Measurements from ENCODE around the gene KITLG.
"Not testable (repeated sequence)": the region's sequence is repeated elsewhere in the genome, so short reads cannot be mapped to it uniquely, and the experiment has no call there.

Gene KITLG

DNA sequence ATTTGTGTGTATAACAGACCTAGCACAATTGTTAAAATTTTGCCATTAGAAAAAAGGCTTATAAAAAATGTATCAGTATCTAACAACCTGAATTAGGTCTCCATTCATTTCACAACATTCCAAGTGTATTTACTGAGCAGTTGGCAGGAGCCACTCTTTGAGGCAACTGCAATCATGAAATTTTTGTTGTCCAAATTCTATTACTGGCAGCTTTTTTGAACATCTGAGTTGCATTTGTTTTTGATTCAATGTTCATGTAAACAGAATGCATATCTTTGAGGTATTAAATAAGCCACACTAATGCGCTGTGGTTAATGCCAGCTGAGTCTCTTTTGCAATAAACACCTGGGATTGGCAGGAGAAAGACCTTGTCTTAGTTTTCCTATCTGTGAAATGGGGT lies 8.7 kb downstream of the KITLG start:
- H3K36me3 ChIP-seq (ENCODE audit: insufficient read depth, low read length): no peaks in the 10 kb centered on the region
- H2AFZ ChIP-seq (ENCODE audit: low read depth, low read length): no peak overlapping the region
- no peak overlapping the region for H3K4me3 ChIP-seq (ENCODE audit: low read length)
- no peaks in the 10 kb centered on the region for H3K27me3 ChIP-seq (ENCODE audit: insufficient read depth, low read length)
- peaks cover 38% of the 10 kb centered on the region for H3K4me1 ChIP-seq (ENCODE audit: insufficient read depth, low read length)
- H3K9me3 ChIP-seq (ENCODE audit: low read length): no peaks in the 10 kb centered on the region

DNA sequence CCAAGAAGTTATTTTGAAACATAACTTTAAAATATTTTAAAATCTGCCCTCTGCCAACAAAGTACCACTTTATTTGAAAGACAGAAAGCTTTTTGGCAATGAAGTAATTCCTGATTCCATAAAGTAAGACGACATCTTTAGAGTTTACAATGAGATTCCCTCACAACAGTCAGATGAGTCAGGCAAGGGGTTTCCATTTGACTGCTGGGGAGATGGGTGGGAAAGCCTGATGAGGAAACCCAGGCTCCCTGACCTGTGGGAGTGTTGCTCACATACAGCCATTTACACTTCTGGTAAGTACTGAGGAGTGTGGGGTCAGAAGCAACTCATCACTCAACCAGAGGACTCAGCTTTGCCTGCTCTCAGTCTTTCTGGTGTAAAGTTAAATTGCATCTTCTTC lies 10.2 kb downstream of the KITLG start:
- no peak overlapping the region for H3K4me3 ChIP-seq (ENCODE audit: low read length)
- H3K9me3 ChIP-seq (ENCODE audit: low read length): no peaks in the 10 kb centered on the region
- no peaks in the 10 kb centered on the region for H3K27me3 ChIP-seq (ENCODE audit: insufficient read depth, low read length)
- H3K4me1 ChIP-seq (ENCODE audit: insufficient read depth, low read length): peaks cover 24% of the 10 kb centered on the region
- H2AFZ ChIP-seq (ENCODE audit: low read depth, low read length): no peak overlapping the region
- H3K36me3 ChIP-seq (ENCODE audit: insufficient read depth, low read length): no peaks in the 10 kb centered on the region

DNA sequence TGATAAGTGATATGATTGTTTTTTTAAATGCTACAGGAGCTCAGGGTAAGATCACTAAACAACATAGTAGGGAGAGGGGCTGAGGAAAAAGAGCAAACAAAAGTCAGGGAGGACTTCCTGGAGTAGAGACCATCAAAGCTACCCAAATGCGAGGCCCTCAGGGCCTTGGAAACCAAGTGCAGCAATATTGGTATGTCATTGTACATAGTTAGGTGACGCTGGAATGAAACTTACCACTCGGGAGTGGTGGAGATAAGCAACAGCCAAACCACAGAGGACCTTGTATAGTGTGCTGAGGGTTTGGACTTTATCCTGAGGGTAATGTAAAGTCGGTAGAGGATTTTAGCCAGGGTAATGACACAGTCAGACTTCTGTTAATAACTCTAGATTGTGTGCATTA lies 13.8 kb downstream of the KITLG start:
- H3K4me1 ChIP-seq (ENCODE audit: insufficient read depth, low read length): peaks cover 12% of the 10 kb centered on the region
- no peak overlapping the region for H3K4me3 ChIP-seq (ENCODE audit: low read length)
- H3K27me3 ChIP-seq (ENCODE audit: insufficient read depth, low read length): no peaks in the 10 kb centered on the region
- H2AFZ ChIP-seq (ENCODE audit: low read depth, low read length): no peak overlapping the region
- no peaks in the 10 kb centered on the region for H3K36me3 ChIP-seq (ENCODE audit: insufficient read depth, low read length)
- H3K9me3 ChIP-seq (ENCODE audit: low read length): no peaks in the 10 kb centered on the region

DNA sequence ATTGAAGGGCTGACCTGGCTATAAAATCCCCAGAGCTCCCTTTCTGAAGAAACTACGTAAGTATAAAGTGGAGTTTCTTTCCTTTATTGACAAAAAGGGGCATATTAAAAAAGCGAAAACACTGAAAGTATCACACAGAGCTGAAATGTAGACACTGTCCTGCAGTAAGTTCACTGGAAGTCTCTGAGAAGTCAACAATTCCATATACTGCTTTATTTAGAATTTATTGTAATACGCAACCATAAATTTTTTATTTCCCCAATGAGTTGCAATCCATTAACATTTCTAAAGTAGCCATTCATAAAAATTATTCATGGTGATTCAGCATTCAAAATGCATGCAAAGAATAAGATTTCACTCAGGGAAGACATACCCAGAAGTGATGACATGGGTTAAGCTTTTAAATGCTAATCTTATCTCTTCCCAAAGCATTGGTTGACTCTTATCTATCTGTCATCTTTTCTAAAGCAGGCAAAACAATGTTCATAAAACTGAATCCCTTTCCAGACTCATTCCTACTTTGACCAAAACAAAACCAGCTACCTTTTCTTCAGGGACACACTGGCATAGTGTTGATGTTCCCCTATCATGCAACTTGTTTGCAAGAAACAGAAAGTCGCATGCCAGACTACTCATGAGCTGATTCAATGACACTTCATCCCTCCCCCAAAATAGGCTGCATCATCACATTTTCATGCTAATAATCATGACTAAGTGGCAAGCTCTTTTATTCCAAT lies 17.3 kb downstream of the KITLG start:
- H2AFZ ChIP-seq (ENCODE audit: low read depth, low read length): no peak overlapping the region
- no peaks in the 10 kb centered on the region for H3K9me3 ChIP-seq (ENCODE audit: low read length)
- H3K27me3 ChIP-seq (ENCODE audit: insufficient read depth, low read length): no peaks in the 10 kb centered on the region
- H3K36me3 ChIP-seq (ENCODE audit: insufficient read depth, low read length): no peaks in the 10 kb centered on the region
- H3K4me1 ChIP-seq (ENCODE audit: insufficient read depth, low read length): peaks cover 32% of the 10 kb centered on the region
- H3K4me3 ChIP-seq (ENCODE audit: low read length): no peak overlapping the region

DNA sequence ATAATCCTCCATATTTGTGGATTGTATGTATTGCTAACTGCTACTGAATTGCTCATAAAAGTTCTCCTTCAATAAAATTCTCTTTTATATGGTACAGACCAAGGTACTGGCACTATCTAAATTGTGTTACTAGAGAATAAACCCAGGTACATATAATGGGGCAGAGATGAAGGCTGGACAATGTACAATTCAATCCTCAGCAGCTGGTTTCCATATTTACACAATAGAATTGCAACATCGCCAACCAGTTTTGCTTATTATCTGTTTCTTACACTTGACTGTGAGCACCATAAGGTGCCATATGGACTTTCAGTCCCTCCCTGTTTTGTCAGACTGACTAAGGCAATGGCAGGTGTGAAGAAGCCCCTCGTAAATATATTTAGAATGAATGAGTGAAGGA lies 18.1 kb downstream of the KITLG start:
- Histone ChIP-seq H3K36me3 (ENCODE audit: insufficient read depth, low read length) (no peaks in the 10 kb centered on the region), H3K9me3 (ENCODE audit: low read length) (no peaks in the 10 kb centered on the region), H3K4me3 (ENCODE audit: low read length) (no peak overlapping the region), H3K27me3 (ENCODE audit: insufficient read depth, low read length) (no peaks in the 10 kb centered on the region), H3K4me1 (ENCODE audit: insufficient read depth, low read length) (peaks cover 32% of the 10 kb centered on the region), H2AFZ (ENCODE audit: low read depth, low read length) (no peak overlapping the region)

DNA sequence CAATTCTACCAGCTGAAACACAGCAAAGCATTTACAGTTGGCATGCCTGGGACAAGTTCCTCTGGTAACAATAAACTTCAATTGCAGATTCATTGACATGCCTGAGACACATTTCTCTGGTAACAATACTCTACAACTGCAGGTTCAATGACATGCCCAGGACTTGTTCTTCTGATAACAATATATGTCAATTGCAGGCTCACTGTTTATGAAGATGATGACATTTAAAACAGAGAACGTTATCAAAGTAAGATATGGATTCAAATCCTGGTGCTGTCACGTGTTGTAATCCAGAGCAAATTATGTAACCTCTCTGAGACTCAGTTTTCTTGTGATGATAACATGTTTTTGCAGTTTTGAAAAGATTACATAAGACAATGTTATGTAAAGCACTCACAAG lies 20.5 kb downstream of the KITLG start:
- Histone ChIP-seq H3K4me1 (ENCODE audit: insufficient read depth, low read length) (peaks cover 32% of the 10 kb centered on the region), H3K4me3 (ENCODE audit: low read length) (no peak overlapping the region), H3K36me3 (ENCODE audit: insufficient read depth, low read length) (no peaks in the 10 kb centered on the region), H3K9me3 (ENCODE audit: low read length) (no peaks in the 10 kb centered on the region), H3K27me3 (ENCODE audit: insufficient read depth, low read length) (no peaks in the 10 kb centered on the region), H2AFZ (ENCODE audit: low read depth, low read length) (no peak overlapping the region)

DNA sequence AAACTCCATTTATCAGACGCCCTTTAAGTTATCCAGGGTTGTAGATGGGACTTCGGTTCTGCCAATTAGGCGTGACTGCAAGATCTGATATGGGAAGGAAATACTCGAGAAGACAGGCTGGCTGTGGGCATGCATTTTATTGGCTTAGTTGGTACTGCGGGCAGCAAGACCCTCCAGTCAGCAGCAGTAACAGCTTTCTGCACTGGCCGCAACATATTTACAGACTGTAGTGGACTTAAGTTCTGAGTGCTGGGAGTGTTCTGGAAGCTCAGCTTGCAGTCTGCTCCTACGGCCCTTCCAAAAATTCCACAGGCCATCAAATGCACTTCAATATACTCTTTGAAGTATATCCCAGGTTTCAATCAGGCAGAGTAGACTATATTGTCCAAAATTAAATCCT lies 21.1 kb downstream of the KITLG start:
- Histone ChIP-seq H3K4me3 (ENCODE audit: low read length) (no peak overlapping the region), H3K4me1 (ENCODE audit: insufficient read depth, low read length) (peaks cover 32% of the 10 kb centered on the region), H3K9me3 (ENCODE audit: low read length) (no peaks in the 10 kb centered on the region), H2AFZ (ENCODE audit: low read depth, low read length) (no peak overlapping the region), H3K27me3 (ENCODE audit: insufficient read depth, low read length) (no peaks in the 10 kb centered on the region), H3K36me3 (ENCODE audit: insufficient read depth, low read length) (no peaks in the 10 kb centered on the region)

DNA sequence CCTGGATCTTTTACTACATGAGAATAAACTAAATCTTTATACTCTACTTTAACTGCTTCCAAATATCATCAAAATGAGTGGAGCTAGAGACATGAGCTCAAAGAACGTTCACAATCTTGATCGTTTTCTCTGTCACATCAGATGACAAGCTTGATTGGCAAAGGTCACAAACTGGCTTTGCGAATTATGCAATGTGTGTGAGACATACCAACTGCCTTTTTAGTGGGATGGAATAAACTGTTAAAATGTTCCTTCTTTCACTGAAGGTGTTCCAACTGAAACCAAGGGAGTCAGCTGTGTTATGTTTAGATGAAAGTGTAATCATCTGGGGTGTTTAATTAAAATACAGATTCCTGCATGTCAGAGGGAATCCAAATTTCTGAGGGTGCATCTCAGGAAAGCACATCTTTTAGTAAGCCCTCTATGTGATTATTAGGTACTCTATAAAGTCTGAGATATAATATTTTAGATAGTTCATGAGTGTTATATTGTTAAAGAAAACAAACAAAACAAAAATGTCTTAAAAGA lies 21.9 kb downstream of the KITLG start:
- Histone ChIP-seq H3K27me3 (ENCODE audit: insufficient read depth, low read length) (no peaks in the 10 kb centered on the region), H3K9me3 (ENCODE audit: low read length) (no peaks in the 10 kb centered on the region), H2AFZ (ENCODE audit: low read depth, low read length) (no peak overlapping the region), H3K4me1 (ENCODE audit: insufficient read depth, low read length) (peaks cover 38% of the 10 kb centered on the region), H3K4me3 (ENCODE audit: low read length) (no peak overlapping the region), H3K36me3 (ENCODE audit: insufficient read depth, low read length) (no peaks in the 10 kb centered on the region)

DNA sequence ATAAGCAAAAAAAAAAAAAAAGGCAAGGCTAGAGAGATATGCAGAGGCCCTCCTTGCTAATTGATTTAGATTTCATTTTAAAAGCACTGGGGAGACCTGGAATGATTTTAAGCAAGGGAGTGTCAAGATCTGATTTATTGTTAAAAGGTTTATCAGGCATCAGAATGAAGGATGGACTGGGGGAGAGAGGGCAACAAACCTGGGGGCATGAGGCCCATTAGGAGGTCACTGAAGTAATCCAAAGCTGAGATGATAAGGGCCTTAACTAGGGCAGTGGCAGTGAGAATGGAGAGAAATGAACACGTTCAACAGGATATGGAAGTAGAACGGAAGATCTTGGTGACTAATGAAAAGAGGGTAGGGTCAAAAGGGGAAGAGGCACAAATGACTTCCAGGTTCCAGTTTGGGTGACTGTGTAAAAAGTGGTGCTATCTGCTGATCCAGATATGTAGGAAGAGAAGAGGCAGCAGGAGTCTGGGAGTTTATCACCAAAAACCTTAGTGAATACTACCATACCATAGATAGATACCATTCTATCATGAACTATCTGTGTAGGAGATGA lies 24.0 kb downstream of the KITLG start:
- no peak overlapping the region for H3K4me3 ChIP-seq (ENCODE audit: low read length)
- H3K36me3 ChIP-seq (ENCODE audit: insufficient read depth, low read length): no peaks in the 10 kb centered on the region
- H3K4me1 ChIP-seq (ENCODE audit: insufficient read depth, low read length): peaks cover 26% of the 10 kb centered on the region
- no peak overlapping the region for H2AFZ ChIP-seq (ENCODE audit: low read depth, low read length)
- H3K27me3 ChIP-seq (ENCODE audit: insufficient read depth, low read length): no peaks in the 10 kb centered on the region
- H3K9me3 ChIP-seq (ENCODE audit: low read length): no peaks in the 10 kb centered on the region

DNA sequence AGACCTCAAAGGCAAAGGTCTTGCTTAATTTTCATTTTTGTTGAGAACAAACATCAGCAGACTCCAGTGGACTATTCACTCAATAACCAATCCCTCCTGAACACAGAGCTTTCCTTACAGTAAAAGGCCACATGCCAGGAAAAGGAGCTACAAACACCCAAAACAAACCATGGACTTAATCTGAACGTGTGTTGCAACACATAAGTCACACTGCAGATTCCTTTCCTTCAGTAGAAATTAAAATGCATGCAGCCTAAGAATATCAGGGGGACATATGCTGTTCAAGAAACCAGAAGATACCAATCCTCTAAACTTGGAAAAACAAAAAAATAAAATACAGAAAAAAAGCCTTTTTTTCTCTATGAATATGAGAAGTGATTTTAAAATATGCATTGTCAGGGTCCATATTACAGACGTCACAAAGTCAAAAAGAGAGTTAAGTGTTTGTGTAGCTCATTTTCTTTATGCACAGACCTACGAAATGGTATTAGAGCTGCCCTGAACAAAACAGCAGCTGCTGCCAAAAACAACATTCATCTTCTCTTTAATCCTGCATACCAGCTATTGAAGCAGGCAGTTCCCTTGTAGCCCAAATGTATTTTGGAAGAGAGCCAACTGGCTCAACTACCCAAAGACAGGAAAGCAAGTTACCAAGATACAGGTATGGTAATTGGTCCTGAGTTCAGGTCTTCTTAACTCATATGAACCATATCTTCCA lies 26.2 kb downstream of the KITLG start:
- H3K4me1 ChIP-seq (ENCODE audit: insufficient read depth, low read length): peaks cover 12% of the 10 kb centered on the region
- no peak overlapping the region for H3K4me3 ChIP-seq (ENCODE audit: low read length)
- H3K36me3 ChIP-seq (ENCODE audit: insufficient read depth, low read length): no peaks in the 10 kb centered on the region
- H2AFZ ChIP-seq (ENCODE audit: low read depth, low read length): no peak overlapping the region
- H3K9me3 ChIP-seq (ENCODE audit: low read length): no peaks in the 10 kb centered on the region
- H3K27me3 ChIP-seq (ENCODE audit: insufficient read depth, low read length): no peaks in the 10 kb centered on the region

DNA sequence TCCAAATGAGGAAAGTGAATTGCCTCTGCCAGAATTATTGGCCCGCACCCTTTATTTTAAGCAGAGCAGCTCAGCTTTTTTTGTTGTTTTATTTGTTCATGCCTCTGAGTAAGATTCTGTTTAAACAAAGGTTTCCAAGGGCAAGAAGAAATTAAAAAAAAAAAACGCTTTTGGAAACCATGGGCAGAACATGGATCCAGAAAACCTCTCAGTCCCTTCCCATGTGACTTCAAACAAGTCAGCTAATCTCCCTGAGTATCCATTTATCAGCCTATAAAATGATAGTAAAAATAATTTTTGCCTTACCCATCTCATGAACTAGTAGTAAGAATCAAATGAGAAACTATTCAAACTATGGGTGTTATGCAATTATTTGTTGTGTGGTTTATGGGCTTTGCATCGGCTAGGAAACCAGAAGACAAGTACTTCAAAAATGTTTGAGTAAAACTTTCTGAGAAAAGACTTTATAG lies 27.6 kb downstream of the KITLG start:
- Histone ChIP-seq H3K4me1 (ENCODE audit: insufficient read depth, low read length) (peaks cover 6% of the 10 kb centered on the region), H3K27me3 (ENCODE audit: insufficient read depth, low read length) (no peaks in the 10 kb centered on the region), H3K36me3 (ENCODE audit: insufficient read depth, low read length) (no peaks in the 10 kb centered on the region), H3K9me3 (ENCODE audit: low read length) (no peaks in the 10 kb centered on the region), H2AFZ (ENCODE audit: low read depth, low read length) (no peak overlapping the region), H3K4me3 (ENCODE audit: low read length) (no peak overlapping the region)

DNA sequence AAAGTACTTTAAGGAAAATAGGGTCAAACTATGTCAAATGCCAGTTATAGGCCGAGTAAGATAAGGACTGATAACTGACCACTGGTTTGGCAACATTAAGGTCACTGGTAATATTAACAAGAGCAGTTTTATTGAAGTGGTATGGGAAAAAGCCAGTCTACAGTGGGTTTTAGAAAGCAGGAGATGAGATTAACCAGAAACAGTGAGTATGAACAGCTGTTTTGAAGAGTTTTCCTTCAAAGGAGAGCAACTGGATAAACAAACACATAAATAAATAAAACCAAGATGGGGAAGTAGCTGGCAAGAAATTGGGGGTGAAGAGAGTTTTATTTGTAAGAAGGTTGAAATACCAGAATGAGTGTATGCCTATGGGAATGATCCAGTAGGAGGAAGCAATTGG lies 30.3 kb downstream of the KITLG start:
- Histone ChIP-seq H3K36me3 (ENCODE audit: insufficient read depth, low read length) (no peaks in the 10 kb centered on the region), H3K27me3 (ENCODE audit: insufficient read depth, low read length) (no peaks in the 10 kb centered on the region), H3K9me3 (ENCODE audit: low read length) (no peaks in the 10 kb centered on the region), H3K4me3 (ENCODE audit: low read length) (no peak overlapping the region), H2AFZ (ENCODE audit: low read depth, low read length) (no peak overlapping the region), H3K4me1 (ENCODE audit: insufficient read depth, low read length) (peaks cover 6% of the 10 kb centered on the region)

DNA sequence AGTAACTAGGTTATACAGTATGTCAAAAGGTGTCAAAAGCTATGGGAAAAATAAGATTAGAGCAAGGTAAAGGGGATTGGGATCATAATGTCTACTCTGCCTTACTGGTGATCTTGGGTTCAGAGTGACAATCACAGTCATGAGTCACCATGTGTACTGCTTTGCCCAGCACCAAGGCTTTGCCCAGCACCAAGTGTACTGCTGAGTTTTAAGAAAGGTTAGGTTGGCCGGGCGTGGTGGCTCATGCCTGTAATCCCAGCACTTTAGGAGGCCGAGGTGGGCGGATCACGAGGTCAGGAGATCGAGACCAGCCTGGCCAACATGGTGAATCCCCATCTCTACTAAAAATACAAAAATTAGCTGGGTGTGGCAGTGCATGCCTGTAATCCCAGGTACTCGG lies 32.3 kb downstream of the KITLG start:
- H3K9me3 ChIP-seq (ENCODE audit: low read length); H3K36me3 ChIP-seq (ENCODE audit: insufficient read depth, low read length); H3K4me1 ChIP-seq (ENCODE audit: insufficient read depth, low read length); H3K4me3 ChIP-seq (ENCODE audit: low read length); H3K27me3 ChIP-seq (ENCODE audit: insufficient read depth, low read length); H2AFZ ChIP-seq (ENCODE audit: low read depth, low read length): not testable (repeated sequence)

All from neuron (in vitro differentiated cells).